Vagina (tissue), 2 donors: ENCODE measurements around the gene ACAD10. TPM values are rescaled to one million over a fixed set of nuclear protein-coding genes. Genes with fewer than 3 reads are reported as not detected.
"Not testable (repeated sequence)": the region's sequence is repeated elsewhere in the genome, so short reads cannot be mapped to it uniquely, and the experiment has no call there.

Experiments
- DNase-seq, 2 donors: peaks; one replicate each; pipeline ENCODE4 v3.0.0-alpha.2; 2017; ENCODE audit errors: extremely low spot score in 2 of 2
- H3K27ac ChIP-seq: fragments of 200-600 bp; sonication (generic); one replicate; pipeline ENCODE4 v1.5.1; 2019
- H3K27me3 ChIP-seq: fragments of 200-600 bp; sonication (generic); one replicate; pipeline ENCODE4 v1.5.1; 2019
- H3K36me3 ChIP-seq, 2 donors: fragments of 200-600 bp; sonication (generic); one replicate each; pipeline ENCODE4 v1.5.1; 2017 to 2019
- H3K4me1 ChIP-seq: fragments of 200-600 bp; sonication (generic); one replicate; pipeline ENCODE4 v1.5.1; 2019
- H3K4me3 ChIP-seq, 2 donors: fragments of 200-600 bp; sonication (generic); 1 replicate in 1 of 2; 2 replicates in 1 of 2; pipeline ENCODE4 v1.5.1; 2016 to 2019
- H3K9me3 ChIP-seq: fragments of 200-600 bp; sonication (generic); one replicate; pipeline ENCODE4 v1.5.1; 2019
- POLR2A ChIP-seq, 2 donors: fragments of 450-650 bp; IDR thresholded peaks; one replicate each; pipeline ENCODE4 v1.6.1; 2017; ENCODE audit warnings: antibody characterized with exemption in 2 of 2, mild to moderate bottlenecking in 2 of 2, moderate library complexity in 2 of 2
- POLR2AphosphoS5 ChIP-seq, 2 donors: sonication (generic); formaldehyde crosslinking; IDR thresholded peaks; one replicate each; pipeline ENCODE4 v1.9.0; 2017; ENCODE audit warnings: antibody characterized with exemption in 2 of 2, mild to moderate bottlenecking in 2 of 2, low read depth in 1 of 2; ENCODE audit not compliant: insufficient read depth in 1 of 2
- intact Hi-C: fragments of 100-400 bp; cut with DNase I; formaldehyde crosslinking; loops from one replicate; pipeline ENCODE4 v1.15.1; 2023
- total RNA-seq: library from RNA; depleted of rRNA; stranded (reverse); fragments of >200 nt; gene quantifications from one replicate; pipeline ENCODE4 v1.2.3, GENCODE V29; 2016
- TF ChIP-seq, protein P1 (sequence below), 3 experiments: fragments of 450-650 bp in 2 of 3; fragments of 200-600 bp in 1 of 3; sonication (generic) in 1 of 3; IDR thresholded peaks; one replicate each; pipeline ENCODE4 v1.5.1; 2017 to 2019; ENCODE audit warnings: antibody characterized with exemption in 3 of 3, mild to moderate bottlenecking in 2 of 3, moderate library complexity in 2 of 3

Gene ACAD10
- total RNA-seq, 1 donor from 2014 or later, result 26.5 TPM

DNA sequence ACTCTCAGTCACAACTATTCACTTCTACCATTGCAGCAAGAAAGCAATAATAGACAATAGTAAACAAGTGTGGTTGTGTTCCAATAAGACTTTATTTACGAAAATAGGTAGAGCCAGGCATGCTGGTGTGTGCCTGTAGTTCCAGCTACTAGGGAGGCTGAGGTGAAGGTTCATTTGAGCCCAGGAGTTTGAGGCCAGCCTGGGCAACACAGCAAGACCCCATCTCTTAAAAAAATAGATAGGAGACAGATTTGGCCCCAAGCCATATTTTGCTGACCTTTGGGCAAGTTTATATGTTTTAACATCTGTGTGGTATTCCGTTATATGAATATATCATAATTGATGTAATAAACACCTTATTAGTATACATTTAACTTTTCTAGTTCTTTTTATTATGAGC is 14.1 kb downstream of the ACAD10 start:
- intact Hi-C loops, result no loop called here
- DNase-seq, result no peak
- Histone ChIP-seq H3K27me3 (no peaks in the 10 kb centered on the region), H3K4me1 (no peaks in the 10 kb centered on the region), H3K4me3 (no peak overlapping the region), H3K36me3 (peaks cover 0 to 40% of the 10 kb centered on the region in 2 donors), H3K9me3 (no peaks in the 10 kb centered on the region), H3K27ac (no peak overlapping the region)
- TF ChIP-seq, protein P1, sequence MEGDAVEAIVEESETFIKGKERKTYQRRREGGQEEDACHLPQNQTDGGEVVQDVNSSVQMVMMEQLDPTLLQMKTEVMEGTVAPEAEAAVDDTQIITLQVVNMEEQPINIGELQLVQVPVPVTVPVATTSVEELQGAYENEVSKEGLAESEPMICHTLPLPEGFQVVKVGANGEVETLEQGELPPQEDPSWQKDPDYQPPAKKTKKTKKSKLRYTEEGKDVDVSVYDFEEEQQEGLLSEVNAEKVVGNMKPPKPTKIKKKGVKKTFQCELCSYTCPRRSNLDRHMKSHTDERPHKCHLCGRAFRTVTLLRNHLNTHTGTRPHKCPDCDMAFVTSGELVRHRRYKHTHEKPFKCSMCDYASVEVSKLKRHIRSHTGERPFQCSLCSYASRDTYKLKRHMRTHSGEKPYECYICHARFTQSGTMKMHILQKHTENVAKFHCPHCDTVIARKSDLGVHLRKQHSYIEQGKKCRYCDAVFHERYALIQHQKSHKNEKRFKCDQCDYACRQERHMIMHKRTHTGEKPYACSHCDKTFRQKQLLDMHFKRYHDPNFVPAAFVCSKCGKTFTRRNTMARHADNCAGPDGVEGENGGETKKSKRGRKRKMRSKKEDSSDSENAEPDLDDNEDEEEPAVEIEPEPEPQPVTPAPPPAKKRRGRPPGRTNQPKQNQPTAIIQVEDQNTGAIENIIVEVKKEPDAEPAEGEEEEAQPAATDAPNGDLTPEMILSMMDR (IDR thresholded peaks at IDR 0.05), result no peak
- TF ChIP-seq POLR2AphosphoS5 (IDR thresholded peaks at IDR 0.05; ENCODE audit: insufficient read depth in 1 of 2, low read depth in 1 of 2) (no peak), POLR2A (IDR thresholded peaks at IDR 0.05) (no peak)

DNA sequence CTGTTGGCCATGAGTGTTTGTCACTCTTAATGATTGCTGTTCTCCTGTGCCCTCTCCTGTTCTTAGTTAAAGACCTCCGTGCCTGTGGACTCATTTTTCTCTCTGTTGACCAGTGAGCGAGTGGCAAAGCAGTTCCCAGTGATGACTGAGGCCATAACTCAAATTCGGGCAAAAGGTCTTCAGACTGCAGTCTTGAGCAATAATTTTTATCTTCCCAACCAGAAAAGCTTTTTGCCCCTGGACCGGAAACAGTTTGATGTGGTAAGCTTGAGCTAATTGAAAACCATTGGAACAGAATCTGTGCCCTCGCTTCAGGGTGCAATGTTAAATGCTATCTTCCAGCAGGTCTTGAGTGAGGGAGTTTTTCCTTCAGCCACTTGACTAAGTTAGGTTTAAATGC is 19.8 kb downstream of the ACAD10 start:
- intact Hi-C loops, result no loop called here
- DNase-seq, result no peak

DNA sequence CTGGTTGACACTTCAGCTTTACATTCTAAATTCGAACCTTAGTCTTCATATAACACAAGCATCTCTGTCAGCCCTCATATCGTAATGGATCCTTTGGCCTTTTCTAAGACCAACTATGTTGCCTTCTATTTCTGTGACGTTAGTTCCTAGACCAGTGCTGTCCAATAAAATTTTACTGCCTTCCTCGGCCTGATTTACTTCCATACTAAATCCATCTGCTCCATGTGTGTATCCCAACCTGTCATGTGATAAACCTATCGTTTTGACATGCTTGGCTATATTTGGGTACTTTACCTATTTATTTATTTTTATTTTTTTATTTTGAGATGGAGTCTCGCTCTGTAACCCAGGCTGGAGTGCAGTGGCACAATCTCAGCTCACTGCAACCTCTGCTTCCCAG is 20.3 kb downstream of the ACAD10 start:
- intact Hi-C loops, result no loop called here
- TF ChIP-seq, protein P1 (IDR thresholded peaks at IDR 0.05), result no peak
- TF ChIP-seq POLR2AphosphoS5 (IDR thresholded peaks at IDR 0.05; ENCODE audit: insufficient read depth in 1 of 2, low read depth in 1 of 2) (no peak), POLR2A (IDR thresholded peaks at IDR 0.05) (no peak)
- no peaks in the 10 kb centered on the region for H3K4me1 ChIP-seq
- H3K27ac ChIP-seq, result no peak overlapping the region
- no peak overlapping the region for H3K4me3 ChIP-seq
- H3K27me3 ChIP-seq, result no peaks in the 10 kb centered on the region
- no peaks in the 10 kb centered on the region for H3K9me3 ChIP-seq
- H3K36me3 ChIP-seq, result peaks cover 0 to 47% of the 10 kb centered on the region in 2 donors
- no peak for DNase-seq

More for the DNA sequence above, 19.8 kb downstream of the ACAD10 start:
- H3K36me3 ChIP-seq, result peaks cover 0 to 47% of the 10 kb centered on the region in 2 donors
- TF ChIP-seq POLR2A (IDR thresholded peaks at IDR 0.05) (no peak), POLR2AphosphoS5 (IDR thresholded peaks at IDR 0.05; ENCODE audit: insufficient read depth in 1 of 2, low read depth in 1 of 2) (no peak)
- TF ChIP-seq, protein P1 (IDR thresholded peaks at IDR 0.05), result no peak
- H3K27me3 ChIP-seq, result no peaks in the 10 kb centered on the region
- H3K9me3 ChIP-seq, result no peaks in the 10 kb centered on the region
- H3K4me3 ChIP-seq, result no peak overlapping the region
- H3K27ac ChIP-seq, result no peak overlapping the region
- no peaks in the 10 kb centered on the region for H3K4me1 ChIP-seq

DNA sequence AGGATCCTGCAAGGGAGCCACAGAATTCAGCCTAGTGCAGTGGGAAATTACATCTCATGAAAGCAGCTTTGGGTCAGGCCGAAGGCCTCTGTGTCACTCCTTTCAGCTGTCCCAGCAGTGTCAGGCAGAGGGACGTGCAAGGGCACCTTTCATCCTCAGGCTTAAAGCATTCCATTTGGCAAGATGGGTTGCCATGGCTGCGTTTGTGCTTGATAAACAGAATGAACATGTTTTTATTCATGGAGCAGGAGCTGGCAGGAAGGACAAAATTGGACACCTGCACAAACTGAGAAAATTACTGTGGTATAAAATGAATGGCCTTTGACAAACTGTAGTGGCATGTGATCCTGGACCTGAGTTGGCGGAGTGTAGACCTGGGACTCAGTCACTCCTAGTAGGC is 29.4 kb downstream of the ACAD10 start:
- no peak overlapping the region for H3K27ac ChIP-seq

DNA sequence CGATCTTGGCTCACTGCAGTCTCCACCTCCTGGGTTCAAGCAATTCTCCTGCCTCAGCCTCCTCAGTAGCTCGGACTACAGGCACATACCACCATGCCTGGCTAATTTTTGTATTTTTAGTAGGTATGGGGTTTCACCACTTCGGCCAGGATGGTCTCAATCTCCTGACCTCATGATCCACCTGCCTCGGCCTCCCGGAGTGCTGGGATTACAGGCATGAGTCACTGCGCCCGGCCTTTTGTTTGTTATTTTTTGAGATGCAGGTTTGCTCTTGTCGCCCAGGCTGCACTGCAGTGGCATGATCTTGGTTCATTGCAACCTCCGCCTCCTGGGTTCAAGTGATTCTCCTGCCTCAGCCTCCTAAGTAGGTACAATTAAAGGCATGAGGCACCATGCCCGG is 33.5 kb downstream of the ACAD10 start:
- DNase-seq, H3K4me1 ChIP-seq, intact Hi-C loops, H3K27me3 ChIP-seq, H3K4me3 ChIP-seq, H3K27ac ChIP-seq, H3K9me3 ChIP-seq: not testable (repeated sequence)
- peaks cover 0 to 41% of the 10 kb centered on the region in 2 donors for H3K36me3 ChIP-seq

More for the DNA sequence above, 29.4 kb downstream of the ACAD10 start:
- Histone ChIP-seq H3K4me3 (no peak overlapping the region), H3K9me3 (no peaks in the 10 kb centered on the region), H3K36me3 (peaks cover 0 to 49% of the 10 kb centered on the region in 2 donors), H3K27me3 (no peaks in the 10 kb centered on the region), H3K4me1 (no peaks in the 10 kb centered on the region)
- intact Hi-C loops, result no loop called here
- DNase-seq, result no peak
- no peak for TF ChIP-seq POLR2AphosphoS5 (IDR thresholded peaks at IDR 0.05; ENCODE audit: insufficient read depth in 1 of 2, low read depth in 1 of 2)
- no peak for TF ChIP-seq POLR2A (IDR thresholded peaks at IDR 0.05)
- TF ChIP-seq, protein P1 (IDR thresholded peaks at IDR 0.05), result no peak
